ENCODE data around the gene TRIP11. TPM values are rescaled to one million over a fixed set of nuclear protein-coding genes. Genes with fewer than 3 reads are reported as not detected.
A peak's percentile ranks its signal among the peaks of the same experiment; 100 is the strongest.
"Not testable (repeated sequence)": the region's sequence is repeated elsewhere in the genome, so short reads cannot be mapped to it uniquely, and the experiment has no call there.

TRIP11 gene
- total RNA-seq (2014; rRNA removed; shearing (Covaris generic)) = 15.2 and 16.7 TPM in 2 replicates
- 6.2 and 7.9 TPM in 2 replicates for polyA plus RNA-seq (2015; cell fraction: cytosol; rRNA removed)
- 16.7 and 19.2 TPM in 2 replicates for polyA plus RNA-seq (2015; cell fraction: nucleus; rRNA removed)

DNA sequence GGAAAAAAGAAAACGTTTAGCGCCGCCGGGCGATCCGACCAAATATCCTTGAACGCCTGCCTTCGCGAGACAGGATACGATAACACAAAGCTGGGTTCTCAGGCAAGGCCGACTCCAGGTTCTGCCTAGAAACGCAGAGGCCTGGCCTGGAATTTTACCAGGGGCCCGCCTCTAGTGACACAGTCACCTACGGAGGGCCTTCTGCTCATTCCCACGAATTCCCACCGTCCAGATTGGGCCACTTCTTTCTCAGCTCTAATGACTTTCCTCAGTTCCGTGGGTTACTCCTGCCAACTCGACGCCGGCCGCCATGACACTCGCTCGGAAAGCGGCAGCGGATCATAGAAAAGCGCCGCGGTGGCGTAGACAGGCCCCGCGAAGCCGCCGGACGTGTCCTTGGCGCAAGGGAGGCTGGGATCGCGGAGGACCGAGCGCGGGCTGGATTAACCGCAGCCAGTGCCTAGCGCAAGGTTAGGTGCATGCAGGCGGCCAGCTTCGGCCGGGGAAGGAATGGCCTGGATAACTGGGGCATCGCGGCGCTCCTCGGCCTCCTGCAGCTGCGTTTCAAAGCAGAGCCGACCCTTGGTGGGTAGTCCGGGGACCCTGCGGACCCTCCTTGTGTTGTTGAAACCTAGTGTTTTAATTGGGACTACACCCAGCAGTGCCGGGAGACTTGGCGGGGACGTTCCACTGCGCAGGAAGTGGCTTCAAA lies at the start of gene TRIP11:
TSS of gene TRIP11 (minus strand) at position 341 of the 712 bp plus-strand sequence. CDS start 374 bp downstream, outside the sequence.
- DNase-seq (ENCODE audit: low read depth) = peak; percentile 88

DNA sequence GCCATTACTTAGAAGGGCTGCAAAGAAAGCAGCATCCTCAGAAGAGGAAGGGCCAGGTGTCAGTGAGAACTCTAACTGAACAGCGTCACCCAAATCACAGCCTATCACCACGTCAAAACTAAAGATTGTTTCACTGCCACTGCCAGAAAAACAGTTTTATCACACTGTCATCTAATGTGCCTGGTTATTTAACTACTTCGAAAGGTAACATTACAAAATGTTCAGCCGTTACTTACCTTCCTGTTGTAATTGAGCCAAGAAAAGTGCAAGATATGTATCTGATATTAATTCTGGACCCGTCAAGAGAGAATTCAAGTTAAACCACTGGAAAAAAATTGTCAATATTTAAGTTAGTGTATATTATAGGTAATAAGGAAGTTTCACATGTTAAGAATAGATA lies 48.6 kb upstream of the TRIP11 start:
- DNase-seq (ENCODE audit: low read depth) = no peak

DNA sequence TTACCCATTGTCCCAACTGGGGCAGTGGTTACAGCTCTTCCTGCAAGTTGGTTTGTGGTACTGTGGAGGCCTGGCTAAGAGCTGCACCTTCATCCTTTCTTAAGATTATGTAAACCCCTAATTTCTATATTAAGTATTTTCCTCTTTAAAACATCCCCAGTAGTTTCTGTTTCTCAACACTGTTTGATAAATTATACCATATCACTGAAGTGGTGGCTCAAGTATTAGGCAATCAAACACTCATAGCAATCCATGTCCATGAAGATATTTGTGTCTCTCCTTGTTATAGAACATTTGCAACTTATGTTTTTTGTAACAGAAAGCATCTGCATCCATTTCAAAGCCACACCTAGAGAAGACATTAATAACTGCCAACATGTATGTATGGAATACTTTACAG lies 34.7 kb upstream of the TRIP11 start:
- DNase-seq (ENCODE audit: low read depth) = no peak

DNA sequence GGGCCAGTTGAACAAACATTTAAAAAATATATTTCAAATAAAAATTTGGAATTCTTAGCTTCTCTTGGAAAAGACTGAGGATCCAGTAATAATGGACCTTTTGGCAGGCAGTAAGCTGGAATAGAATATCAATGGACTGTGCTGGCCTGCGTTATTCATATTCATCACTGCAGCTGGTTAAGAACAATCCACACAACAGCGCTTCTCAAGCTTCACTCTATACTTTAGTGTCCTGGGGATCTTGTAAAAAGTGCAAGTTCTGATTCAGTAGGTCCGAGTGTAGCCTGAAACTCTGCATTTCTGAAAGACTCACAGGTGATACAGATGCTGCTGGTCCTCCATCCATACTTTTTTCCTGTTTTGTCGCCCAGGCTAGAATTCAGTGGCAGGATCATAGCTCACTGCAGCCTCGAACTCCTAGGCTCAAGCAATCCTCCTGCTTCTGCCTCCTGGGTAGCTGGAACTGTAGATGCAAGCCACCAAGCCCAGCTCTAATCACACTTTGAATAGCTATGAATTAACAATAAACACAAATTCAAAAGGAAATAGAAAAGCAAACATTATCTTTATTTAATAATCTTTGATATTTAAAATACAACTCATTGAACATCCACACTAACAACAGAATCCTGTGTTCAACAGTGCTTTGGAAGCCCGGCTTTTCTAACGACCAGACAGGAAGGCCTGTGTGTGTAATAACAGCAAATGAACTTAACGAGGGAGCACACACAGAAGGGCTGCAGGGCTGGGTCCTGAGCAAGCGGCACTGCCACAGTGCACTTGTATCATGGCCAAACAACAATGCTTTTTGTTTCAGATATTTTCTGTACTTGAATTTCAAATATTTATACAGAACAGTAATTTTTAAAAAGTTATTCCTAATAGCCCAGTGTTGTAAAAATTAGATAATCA lies 18.4 kb upstream of the TRIP11 start:
- DNase-seq (ENCODE audit: low read depth) = no peak

DNA sequence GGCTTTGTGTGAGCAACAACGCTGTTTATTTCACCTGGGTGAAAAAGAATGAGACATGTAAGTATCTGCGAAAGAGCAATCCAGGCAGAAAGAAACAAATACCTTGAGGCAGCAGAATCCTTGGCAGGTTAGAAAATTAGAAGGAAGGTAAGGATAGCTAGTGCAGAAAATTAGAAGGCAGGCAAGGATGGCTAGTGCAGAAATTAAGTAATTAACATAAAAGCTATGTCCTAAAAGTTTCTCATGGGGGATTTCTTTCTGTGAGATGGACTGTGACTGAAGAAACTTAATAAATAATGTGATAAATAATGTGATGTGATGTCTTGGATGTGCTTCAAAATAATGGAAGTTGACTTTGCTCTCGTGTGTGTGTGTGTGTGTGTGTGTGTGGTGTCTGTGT lies 9.9 kb upstream of the TRIP11 start:
- no peak for DNase-seq (ENCODE audit: low read depth)

DNA sequence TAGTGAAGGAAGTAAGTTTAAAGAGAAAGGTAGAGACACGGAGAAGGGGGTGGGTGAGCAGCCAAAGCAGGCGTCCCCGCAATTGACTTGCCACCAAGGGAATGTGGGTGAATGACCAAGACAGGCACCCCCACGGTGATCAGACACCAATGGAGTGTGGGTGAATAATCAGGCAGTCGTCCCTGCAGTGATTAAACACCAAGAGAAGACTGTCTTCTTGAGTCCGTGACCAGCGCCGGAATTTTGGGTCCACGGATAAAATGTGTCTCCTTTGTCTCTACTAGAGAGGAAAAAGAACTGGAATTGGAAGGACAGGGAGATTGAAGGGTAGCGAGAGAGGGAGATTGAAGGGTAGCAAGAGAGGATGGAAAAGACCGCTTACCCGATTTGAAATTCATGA lies 9.4 kb upstream of the TRIP11 start:
- not testable (repeated sequence) for DNase-seq (ENCODE audit: low read depth)

DNA sequence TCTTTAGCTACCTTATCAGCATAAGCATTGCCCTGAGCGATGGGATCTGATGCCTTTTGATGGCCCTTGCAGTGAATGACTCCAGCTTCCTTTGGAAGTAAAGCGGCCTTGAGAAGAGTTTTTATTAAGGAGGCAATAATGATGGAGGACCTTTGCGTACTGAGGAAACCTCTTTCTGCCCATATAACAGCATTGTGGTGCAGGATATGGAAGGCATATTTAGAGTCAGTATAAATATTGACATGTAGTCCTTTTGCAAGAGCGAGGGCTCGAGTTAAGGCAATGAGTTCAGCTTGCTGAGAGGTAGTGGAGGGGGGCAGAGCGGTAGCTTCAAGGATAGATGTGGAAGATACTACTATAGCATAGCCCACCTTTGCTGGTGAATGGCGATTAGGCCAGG lies 6.0 kb upstream of the TRIP11 start:
- DNase-seq (ENCODE audit: low read depth) = not testable (repeated sequence)

DNA sequence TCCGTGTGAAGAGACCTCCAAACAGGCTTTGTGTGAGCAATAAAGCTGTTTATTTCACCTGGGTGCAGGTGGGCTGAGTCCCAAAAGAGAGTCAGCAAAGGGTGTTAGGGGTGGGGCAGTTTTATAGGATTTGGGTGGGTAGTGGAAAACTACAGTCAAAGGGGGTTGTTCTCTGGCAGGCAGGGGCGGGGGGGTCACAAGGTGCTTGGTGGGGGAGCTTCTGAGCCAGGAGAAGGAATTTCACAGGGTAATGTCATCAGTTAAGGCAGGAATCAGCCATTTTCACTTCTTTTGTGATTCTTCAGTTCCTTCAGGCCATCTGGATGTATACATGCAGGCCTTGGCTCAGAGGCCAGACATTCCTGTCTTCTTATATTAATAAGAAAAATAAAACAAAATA lies 1.9 kb upstream of the TRIP11 start:
- DNase-seq (ENCODE audit: low read depth) = not testable (repeated sequence)

DNA sequence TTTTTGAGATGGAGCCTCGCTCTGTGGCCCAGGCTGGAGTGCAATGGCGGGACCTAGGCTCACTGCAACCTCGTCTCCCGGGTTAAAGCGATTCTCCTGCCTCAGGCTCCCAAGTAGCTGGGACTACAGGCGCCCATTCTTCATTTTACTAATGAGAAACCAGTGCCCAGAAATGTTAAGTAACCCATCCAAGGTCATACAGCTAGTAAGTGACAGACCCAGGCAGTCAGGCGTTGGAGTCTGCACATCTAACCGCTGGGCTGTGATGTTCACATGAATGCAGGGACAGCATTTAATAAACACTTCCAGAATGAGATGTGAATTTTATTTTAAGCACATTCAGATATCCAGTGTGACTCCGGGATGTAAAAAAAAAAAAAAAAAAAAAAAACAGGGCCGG lies 1.3 kb upstream of the TRIP11 start:
- no peak for DNase-seq (ENCODE audit: low read depth)

DNA sequence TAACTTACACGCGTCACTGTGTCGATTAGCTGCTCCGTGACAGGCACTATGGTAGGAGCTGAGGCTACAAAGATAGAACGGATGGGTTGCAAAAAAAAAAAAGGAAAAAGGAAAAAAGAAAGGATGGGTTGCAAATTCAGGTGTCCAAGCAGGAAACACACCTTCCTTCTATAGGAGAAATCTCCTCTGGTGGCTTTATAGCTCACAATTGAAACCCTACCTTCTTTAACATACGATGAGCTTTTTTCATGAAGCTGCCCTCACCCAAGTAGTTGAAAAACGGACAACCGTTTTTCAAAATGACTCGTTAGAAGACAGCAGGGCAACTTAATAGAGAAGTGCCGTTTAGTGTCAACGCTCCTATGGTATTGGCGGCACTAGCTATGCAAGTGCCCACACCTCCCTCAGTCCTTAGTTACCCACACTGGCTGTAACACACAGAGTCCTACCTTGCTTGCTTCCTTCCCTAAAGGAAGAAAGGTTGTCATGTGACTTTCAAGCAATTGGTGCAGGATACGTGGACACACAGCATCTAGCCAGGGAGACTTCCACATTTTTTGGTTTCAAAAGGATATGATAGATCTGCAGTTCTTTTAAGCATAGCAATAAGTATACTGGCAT lies 682 bp upstream of the TRIP11 start:
- peak; percentile 38 for DNase-seq (ENCODE audit: low read depth)

DNA sequence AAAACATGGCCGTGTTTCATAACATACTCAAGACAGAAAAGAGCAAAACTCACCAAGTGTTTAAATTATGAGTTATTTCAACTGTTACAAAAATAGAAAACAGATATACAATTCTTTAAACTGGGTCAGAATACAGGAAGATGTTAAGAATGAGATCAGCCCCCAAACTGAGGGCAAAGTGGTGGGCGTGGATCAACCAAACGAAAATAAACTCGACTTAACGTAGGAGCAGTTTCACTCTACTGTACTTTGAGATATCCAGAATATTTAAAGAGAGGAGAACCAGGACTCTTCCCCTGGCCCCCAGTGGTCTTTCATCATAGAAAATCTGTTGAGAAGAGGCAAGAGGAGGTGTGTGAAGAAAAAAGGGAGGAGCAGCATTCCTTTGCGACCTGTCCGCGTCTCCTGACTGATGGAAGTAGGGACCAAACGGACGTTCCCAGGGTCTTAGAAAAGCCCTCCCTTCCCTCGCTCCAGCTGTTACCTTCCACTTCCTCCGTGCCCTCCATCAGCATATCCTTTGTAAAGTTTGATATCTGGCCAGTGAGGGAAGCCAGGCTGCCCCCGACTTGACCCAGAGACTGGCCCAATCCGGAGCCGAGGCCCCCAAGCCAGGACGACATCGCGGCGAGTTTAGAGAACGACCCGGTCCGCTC lies 668 bp downstream of the TRIP11 start:
- DNase-seq (ENCODE audit: low read depth) = peak; percentile 81

DNA sequence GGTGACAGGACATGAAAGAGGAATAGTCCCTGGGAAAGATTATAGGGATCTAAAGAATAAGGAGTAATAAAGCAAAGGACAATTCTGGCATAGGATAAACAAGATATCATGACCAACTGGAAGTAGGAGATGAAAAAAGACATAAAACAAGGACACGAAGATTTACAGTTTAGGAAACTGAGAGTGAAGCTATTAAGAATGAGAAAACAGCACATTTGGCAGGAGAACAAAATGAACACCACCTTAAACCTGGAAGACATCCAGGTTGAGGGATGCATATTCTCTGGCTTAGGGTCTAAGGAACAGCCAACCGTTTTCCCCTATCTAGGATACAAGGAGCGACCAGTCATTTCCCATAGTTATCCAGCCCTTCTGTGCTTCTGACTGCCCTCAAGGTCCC lies 1.9 kb downstream of the TRIP11 start:
- no peak for DNase-seq (ENCODE audit: low read depth)

DNA sequence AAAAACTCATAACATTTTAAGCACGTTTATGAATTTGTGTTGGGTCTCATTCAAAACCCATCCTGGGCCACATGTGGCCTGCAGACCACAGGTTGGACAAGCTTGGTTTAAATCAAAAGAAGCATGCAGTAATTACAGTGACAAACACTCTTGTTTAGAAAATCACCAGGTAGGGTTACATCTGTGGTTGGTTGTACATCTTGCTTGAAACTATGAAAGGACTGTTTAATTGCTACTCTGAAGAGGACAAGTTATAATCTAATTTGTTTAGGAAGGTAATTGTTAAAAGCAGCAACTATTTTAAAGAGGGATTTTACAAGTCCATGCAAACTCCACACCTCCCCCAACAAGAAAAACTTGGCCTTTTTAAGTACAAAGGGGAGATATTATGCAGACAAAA lies 4.0 kb downstream of the TRIP11 start:
- no peak for DNase-seq (ENCODE audit: low read depth)

DNA sequence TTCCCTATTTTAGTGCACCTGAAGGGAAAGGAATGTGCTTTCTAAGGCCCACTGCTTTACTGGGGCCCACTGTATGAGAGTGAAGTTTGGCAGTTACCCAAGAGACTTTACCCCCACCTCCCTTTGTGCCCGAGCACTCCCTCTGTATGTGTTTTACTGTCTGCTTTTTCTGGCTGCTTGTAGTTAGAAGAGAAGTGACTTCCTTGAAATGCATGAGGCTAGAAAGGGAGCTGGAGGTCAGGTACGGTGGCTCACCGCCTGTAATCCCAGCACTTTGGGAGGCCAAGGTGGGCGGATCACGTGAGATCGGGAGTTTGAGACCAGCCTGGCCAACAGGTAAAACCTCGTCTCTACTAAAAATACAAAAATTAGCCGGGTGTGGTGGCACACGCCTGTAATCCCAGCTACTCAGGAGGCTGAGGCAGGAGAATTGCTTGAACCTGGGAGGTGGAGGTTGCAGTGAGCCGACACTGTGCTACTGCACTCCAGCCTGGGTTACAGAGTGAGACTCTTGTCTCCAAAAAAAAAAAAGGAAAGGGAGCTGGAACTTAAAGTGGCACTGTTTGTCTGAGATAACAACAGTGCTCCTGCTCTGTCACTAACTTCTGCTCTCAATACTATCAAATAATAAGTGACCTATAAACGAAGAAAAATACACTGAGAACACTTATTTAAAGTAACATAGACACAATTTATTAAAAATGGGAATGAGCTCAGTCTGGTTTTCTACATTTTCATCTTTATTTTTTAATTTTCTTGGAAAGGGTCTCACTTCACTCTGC lies 5.8 kb downstream of the TRIP11 start:
- no peak for DNase-seq (ENCODE audit: low read depth)

DNA sequence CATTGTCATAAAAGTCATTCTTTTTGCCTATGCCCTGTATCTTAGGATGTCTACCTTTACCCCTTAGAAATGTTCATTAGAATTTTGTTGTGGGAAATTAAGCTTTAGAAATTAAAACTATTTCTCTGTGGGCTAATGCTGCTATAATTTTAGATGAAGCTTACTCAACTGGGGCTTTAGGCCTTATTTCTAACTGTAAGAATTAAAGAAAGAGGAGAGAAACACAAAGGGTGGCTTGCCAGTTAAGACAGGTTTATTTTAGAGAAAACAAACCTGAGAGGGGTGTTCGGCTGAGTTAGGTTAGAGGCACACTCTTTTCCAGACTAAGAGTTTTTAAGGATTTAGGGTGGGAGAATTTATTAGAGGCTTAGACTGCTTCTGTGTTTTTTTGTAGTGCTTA lies 6.4 kb downstream of the TRIP11 start:
- no peak for DNase-seq (ENCODE audit: low read depth)

DNA sequence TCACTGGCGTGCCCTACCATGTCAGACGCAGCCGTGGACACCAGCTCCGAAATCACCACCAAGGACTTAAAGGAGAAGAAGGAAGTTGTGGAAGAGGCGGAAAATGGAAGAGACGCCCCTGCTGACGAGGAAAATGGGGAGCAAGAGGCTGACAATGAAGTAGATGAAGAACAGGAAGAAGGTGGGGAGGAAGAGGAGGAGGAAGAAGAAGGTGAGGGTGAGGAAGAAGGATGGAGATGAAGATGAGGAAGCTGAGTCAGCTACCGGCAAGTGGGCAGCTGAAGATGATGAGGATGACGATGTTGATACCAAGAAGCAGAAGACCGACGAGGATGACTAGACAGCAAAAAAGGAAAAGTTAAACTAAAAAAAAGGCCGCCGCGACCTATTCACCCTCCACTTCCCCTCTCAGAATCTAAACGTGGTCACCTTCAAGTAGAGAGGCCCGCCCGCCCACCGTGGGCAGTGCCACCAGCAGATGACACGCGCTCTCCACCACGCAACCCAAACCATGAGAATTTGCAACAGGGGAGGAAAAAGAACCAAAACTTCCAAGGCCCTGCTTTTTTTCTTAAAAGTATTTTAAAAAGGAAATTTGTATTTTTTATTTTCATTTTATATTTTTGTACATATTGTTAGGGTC lies 13.2 kb downstream of the TRIP11 start:
- no peak for DNase-seq (ENCODE audit: low read depth)

DNA sequence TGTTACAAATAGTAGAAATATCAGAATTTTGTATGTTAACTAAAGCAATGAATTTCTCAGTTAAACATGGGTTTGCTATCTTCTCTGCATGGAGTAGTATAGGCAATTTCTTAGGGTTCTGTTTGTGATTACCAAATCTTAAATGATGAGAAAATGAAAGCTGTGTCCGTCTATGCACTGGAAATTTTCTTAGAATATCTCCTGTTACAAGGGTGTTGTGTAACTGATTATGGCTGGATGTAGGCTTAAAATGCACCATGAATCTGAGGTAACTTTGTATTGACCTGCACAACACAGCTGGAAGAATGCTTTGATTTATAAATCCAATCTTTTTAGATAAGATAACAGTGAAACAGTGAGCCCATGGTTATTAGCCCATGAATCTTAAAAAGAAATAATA lies 17.8 kb downstream of the TRIP11 start:
- no peak for DNase-seq (ENCODE audit: low read depth)

DNA sequence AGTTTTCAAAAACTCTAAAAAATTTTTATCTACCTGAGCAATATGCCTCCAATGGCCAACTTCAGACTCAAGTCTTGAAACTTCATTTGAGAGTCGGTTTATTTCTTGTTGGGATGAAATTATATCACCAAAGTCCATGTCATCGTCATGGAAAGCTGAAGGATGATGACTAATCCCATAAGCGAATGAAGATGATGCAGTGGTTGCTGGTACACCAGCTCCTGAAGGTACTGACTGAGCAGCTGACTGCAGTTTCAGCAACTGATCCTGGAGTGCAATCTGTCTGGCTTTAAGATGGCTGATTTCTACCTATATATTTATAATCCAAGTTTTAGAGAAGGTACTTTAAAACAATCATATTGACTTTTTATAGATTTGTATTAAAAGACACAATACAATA lies 18.3 kb downstream of the TRIP11 start:
- no peak for DNase-seq (ENCODE audit: low read depth)

DNA sequence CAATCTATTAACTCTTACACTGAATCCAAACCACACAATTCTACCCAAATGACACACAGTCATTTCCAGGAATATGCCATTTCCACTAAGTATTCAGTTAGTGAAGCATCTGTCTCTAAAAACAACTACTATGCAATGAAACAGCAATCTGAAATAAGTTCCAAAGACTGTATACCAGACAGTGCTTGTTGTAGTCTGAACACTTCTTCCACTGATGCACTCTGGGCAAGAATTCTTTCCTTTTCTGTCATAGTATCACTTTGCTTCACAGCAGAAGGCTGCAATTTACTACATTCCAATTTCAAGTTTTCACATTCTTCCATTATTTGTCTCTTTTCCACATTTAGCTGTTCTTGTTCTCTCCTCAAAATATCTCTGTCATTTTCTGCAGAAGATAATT lies 25.8 kb downstream of the TRIP11 start:
- no peak for DNase-seq (ENCODE audit: low read depth)

DNA sequence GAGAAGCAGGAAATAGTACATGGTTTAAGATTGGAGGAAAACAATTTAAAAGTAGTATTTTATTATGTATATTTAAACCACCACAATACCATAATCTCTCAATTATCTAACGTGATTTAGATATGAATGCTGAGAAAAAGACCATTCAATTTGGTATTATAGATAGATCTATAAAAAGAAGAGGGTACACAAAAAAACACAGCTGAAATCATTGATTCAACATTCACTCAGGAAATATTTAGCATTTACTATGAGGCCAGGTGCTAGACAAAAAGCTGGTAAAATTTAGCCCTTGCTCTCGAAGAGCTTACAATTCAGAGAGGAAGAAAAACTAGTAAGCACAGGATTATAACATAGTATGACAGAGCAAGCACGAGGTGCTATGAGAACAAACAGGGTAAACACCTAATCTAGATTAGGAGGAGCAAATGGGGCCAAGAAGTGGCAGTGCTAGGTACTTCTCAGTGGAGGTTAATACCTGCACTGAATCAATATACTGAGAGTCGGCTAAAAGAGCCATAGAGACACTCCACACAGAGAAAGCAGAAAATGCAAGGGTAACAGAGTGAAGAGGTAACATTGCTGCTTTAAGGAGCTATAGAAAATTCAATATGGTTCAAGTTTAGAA lies 27.6 kb downstream of the TRIP11 start:
- no peak for DNase-seq (ENCODE audit: low read depth)

Measured in HT1080 (cell line).